ENCODE measurements around the gene VAT1L.

GRCh38 chr16:77777745-77778144 lies 10.6 kb upstream of the VAT1L start:
- TF ChIP-seq POLR2AphosphoS5 (IDR thresholded peaks at IDR 0.05; ENCODE audit: low read depth, low read length) (no peak), TAF1 (IDR thresholded peaks at IDR 0.05; ENCODE audit: borderline replicate concordance, low read depth, low read length) (no peak)

All from GM12892 (cell line).